Measurements from ENCODE around the gene CYRIA. TPM values are rescaled to one million over a fixed set of nuclear protein-coding genes. Genes with fewer than 3 reads are reported as not detected.

The CYRIA gene
- total RNA-seq, 6 experiments from 2014 or later, result 1.6 to 6.3 (median 3.1) TPM

DNA sequence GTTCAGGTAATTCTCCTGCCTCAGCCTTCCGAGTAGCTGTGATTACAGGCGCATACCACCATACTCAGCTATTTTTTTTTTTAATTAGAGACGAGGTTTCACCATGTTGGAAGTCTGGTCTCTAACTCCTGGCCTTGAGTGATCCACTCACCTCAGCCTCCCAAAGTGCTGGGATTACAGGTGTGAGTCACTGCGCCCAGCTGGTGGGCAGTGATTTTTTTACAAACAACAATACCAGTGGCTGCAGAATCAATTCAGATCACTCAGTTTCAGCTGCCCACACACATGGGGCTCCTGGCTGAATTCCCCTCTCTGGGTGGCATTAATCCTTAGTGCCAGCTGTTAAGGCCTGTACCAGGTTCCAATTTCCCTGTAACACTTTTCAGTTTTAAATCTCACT is 13.3 kb upstream of the CYRIA start:
- no peak for DNase-seq
- TF ChIP-seq POLR2A (IDR thresholded peaks at IDR 0.05), result no peak
- TF ChIP-seq, protein P1, sequence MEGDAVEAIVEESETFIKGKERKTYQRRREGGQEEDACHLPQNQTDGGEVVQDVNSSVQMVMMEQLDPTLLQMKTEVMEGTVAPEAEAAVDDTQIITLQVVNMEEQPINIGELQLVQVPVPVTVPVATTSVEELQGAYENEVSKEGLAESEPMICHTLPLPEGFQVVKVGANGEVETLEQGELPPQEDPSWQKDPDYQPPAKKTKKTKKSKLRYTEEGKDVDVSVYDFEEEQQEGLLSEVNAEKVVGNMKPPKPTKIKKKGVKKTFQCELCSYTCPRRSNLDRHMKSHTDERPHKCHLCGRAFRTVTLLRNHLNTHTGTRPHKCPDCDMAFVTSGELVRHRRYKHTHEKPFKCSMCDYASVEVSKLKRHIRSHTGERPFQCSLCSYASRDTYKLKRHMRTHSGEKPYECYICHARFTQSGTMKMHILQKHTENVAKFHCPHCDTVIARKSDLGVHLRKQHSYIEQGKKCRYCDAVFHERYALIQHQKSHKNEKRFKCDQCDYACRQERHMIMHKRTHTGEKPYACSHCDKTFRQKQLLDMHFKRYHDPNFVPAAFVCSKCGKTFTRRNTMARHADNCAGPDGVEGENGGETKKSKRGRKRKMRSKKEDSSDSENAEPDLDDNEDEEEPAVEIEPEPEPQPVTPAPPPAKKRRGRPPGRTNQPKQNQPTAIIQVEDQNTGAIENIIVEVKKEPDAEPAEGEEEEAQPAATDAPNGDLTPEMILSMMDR (IDR thresholded peaks at IDR 0.05), result no peak
- Histone ChIP-seq H3K36me3 (no peaks in the 10 kb centered on the region), H3K27ac (no peak overlapping the region), H3K4me1 (no peaks in the 10 kb centered on the region), H3K9me3 (no peaks in the 10 kb centered on the region), H3K27me3 (no peaks in the 10 kb centered on the region), H3K4me3 (no peak overlapping the region)
- WGBS (ENCODE audit: insufficient coverage, low coverage, low lambda C conversion rate, missing lambda C conversion rate), result 84% methylated on average over 4 of the region's 4 CpGs
- ATAC-seq, result no peak
- intact Hi-C loops (cut with DNase I), result no loop called here

DNA sequence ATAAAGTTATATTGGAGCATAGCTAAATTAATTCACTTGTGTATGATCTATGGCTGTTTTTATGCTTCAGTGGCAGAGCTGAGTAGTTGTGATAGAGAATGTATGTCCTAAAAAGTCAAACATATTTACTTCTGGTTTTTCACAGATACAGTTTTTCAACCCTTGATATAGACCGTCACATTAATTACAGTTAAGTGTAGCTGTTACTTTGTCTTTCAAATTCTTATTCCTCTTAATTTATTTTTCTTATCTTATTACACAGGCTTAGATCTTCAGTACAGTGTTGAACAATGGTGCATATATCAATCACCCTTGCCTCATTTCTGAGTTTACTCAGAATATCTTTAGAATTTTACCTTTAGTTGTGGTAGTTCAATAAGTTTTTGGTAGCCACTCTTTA is 12.2 kb upstream of the CYRIA start:
- Histone ChIP-seq H3K4me1 (no peaks in the 10 kb centered on the region), H3K27me3 (no peaks in the 10 kb centered on the region), H3K36me3 (no peaks in the 10 kb centered on the region), H3K27ac (no peak overlapping the region), H3K4me3 (no peak overlapping the region), H3K9me3 (no peaks in the 10 kb centered on the region)
- DNase-seq (no peak), ATAC-seq (no peak)
- WGBS (ENCODE audit: insufficient coverage, low coverage, low lambda C conversion rate, missing lambda C conversion rate), result 85% methylated on average over 1 of the region's 1 CpG
- TF ChIP-seq, protein P1 (IDR thresholded peaks at IDR 0.05), result no peak
- no peak for TF ChIP-seq POLR2A (IDR thresholded peaks at IDR 0.05)
- intact Hi-C loops (cut with DNase I), result no loop called here

DNA sequence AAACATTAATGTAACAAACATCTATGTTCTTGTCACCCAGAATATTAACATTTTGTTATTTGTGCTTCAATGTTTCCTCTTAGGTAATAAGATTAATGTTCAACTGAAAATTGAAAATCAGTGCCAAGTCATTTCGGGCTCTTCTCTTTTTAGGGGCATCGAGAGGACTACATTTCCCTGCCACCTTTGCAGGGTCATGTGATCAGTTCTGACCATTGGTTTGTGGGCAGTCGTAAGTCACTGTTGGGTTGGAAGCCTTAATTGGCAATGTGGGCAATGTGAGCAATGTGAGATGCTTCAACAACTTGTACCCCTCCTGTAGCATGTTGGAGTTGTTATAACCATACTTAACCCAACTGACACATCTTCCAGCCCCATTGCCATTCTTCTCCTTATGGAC is 10.1 kb upstream of the CYRIA start:
- TF ChIP-seq POLR2A (IDR thresholded peaks at IDR 0.05), result no peak
- TF ChIP-seq, protein P1 (IDR thresholded peaks at IDR 0.05), result no peak
- H3K27me3 ChIP-seq, result no peaks in the 10 kb centered on the region
- peak in 2 of 4 donors; percentile 30 to 45 for ATAC-seq
- DNase-seq, result no peak
- H3K4me3 ChIP-seq, result no peak overlapping the region
- no peaks in the 10 kb centered on the region for H3K9me3 ChIP-seq
- no peaks in the 10 kb centered on the region for H3K4me1 ChIP-seq
- H3K36me3 ChIP-seq, result no peaks in the 10 kb centered on the region
- intact Hi-C loops (cut with DNase I), result no loop called here
- WGBS (ENCODE audit: insufficient coverage, low coverage, low lambda C conversion rate, missing lambda C conversion rate), result 55% methylated on average over 3 of the region's 3 CpGs
- H3K27ac ChIP-seq, result no peak overlapping the region

DNA sequence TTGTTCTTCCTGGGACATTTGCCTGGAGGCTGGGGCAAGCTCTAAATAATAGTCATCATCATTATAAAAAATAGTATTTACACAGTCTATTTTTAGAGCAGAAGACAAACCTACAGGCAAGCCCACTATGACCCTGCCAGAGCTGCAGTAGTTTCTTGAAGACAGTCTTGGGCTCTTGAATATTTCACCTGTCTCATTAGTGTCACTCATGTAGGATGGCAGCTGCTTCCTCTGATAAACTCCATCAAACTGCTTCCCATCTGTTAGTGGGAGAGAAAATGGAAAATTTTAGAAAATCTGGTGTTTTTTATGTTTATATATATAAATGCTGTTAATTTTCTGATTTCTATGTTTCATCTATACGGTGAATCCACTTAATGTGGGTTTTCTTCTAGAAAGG is 8.5 kb upstream of the CYRIA start:
- no peak overlapping the region for H3K27ac ChIP-seq
- TF ChIP-seq, protein P1 (IDR thresholded peaks at IDR 0.05), result no peak
- no peak for TF ChIP-seq POLR2A (IDR thresholded peaks at IDR 0.05)
- no peaks in the 10 kb centered on the region for H3K4me1 ChIP-seq
- DNase-seq, result no peak
- no peaks in the 10 kb centered on the region for H3K27me3 ChIP-seq
- no peak overlapping the region for H3K4me3 ChIP-seq
- 94% methylated on average over 1 of the region's 1 CpG for WGBS (ENCODE audit: insufficient coverage, low coverage, low lambda C conversion rate, missing lambda C conversion rate)
- no peak for ATAC-seq
- intact Hi-C loops (cut with DNase I), result no loop called here
- no peaks in the 10 kb centered on the region for H3K9me3 ChIP-seq
- no peaks in the 10 kb centered on the region for H3K36me3 ChIP-seq

DNA sequence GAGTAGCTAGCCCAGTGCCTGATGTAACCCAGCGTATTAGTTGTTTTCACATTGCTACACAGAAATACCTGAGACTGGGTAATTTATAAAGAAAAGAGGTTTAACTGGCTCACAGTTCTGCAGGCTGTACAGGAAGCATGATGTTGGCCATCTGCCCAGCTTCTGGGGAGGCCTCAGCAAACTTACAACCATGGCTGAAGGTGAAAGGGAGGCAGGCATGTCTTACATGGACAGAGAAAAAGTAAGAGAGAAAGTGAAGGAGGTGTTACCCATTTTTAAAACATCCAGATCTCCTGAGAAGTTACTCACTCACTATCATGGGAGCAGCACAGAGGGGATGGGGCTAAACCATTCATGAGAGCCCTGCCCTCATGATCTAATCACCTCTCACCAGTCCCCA is 6.1 kb upstream of the CYRIA start:
- H3K27ac ChIP-seq, result no peak overlapping the region
- H3K36me3 ChIP-seq, result no peaks in the 10 kb centered on the region
- ATAC-seq (peak in 2 of 4 donors; percentile 39 to 42), DNase-seq (peak in 1 of 3 donors; percentile 40)
- no peaks in the 10 kb centered on the region for H3K27me3 ChIP-seq
- intact Hi-C loops (cut with DNase I), result no loop called here
- 88% methylated on average over 1 of the region's 1 CpG for WGBS (ENCODE audit: insufficient coverage, low coverage, low lambda C conversion rate, missing lambda C conversion rate)
- no peak overlapping the region for H3K4me3 ChIP-seq
- no peak for TF ChIP-seq POLR2A (IDR thresholded peaks at IDR 0.05)
- H3K9me3 ChIP-seq, result no peaks in the 10 kb centered on the region
- no peaks in the 10 kb centered on the region for H3K4me1 ChIP-seq
